ENCODE results near the gene CDKN2C. TPM values are rescaled to one million over a fixed set of nuclear protein-coding genes. Genes with fewer than 3 reads are reported as not detected.

Gene CDKN2C
- total RNA-seq, 1 experiment from 2014 or later = not detected

DNA sequence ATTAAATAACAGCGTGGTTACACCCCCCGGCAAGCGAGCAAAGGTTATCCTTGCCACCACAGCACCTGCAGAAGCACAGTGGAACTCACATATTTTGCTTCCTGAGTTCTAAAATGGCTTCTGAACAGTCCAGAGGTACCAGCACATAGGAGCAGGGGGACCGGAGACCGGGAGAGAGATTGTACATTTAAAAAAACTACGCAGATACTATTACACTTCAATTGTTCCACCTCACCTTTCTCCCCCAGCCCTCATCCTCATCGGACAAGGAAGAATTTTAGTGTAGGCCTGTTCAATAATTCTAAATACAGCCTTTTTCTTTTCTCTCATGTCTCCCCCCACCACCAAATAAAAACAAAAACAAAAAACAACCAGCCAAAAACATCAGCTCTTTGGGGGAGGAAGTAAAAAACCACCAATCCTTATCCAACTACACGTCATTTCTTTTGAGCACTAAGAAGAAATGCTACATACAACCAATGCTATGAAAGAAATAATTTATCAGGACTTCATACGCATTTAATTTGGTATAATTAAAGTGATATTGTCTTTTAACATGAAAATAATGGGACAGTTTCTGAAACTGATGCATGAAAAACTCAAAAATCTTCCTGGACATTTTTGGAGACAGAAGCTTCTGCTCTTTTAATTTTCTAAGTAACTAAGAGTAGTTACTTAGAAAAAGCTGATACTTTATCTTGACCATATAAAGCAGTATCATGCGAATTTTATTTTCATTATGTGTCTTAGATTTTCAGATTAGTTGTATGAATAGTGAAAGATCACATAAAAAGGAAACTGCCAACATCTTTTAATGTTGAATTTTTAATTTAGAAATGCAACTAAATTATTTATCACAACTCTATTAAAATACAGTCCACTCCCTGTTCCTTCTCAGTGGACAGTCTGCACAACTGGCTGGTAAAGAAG is 9.1 kb downstream of the CDKN2C start (continued):
- TF ChIP-seq USF1 (CRISPR knock-in tag; IDR thresholded peaks at IDR 0.05) = no peak

GRCh38 chr1:50979937-50980336 is 9.9 kb downstream of the CDKN2C start:
- Mint-ChIP-seq H3K27ac (no peak overlapping the region), H3K4me3 (no peak overlapping the region), H3K36me3 (no peaks in the 10 kb centered on the region), H3K9me3 (no peaks in the 10 kb centered on the region), H3K4me1 (peaks cover 20% of the 10 kb centered on the region), H3K27me3 (ENCODE audit: low read depth) (peaks cover 92% of the 10 kb centered on the region)
- ATAC-seq (no peak), DNase-seq (ENCODE audit: low spot score) (no peak)
- CTCF ChIA-PET = no interaction called here
- POLR2A ChIA-PET = no interaction called here
- TF ChIP-seq, protein P1, sequence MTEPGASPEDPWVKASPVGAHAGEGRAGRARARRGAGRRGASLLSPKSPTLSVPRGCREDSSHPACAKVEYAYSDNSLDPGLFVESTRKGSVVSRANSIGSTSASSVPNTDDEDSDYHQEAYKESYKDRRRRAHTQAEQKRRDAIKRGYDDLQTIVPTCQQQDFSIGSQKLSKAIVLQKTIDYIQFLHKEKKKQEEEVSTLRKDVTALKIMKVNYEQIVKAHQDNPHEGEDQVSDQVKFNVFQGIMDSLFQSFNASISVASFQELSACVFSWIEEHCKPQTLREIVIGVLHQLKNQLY (CRISPR knock-in tag; IDR thresholded peaks at IDR 0.05) = no peak
- TF ChIP-seq ZNF532 (CRISPR knock-in tag; IDR thresholded peaks at IDR 0.05; ENCODE audit: borderline replicate concordance) = no peak
- no peak for TF ChIP-seq FOXK1 (CRISPR knock-in tag; IDR thresholded peaks at IDR 0.05)
- no peak for TF ChIP-seq SP1 (CRISPR knock-in tag; conservative IDR thresholded peaks at IDR 0.05)
- TF ChIP-seq MYBL2 (CRISPR knock-in tag; IDR thresholded peaks at IDR 0.05) = no peak
- TF ChIP-seq STAT6 (CRISPR knock-in tag; conservative IDR thresholded peaks at IDR 0.05; ENCODE audit: low read depth) = no peak
- TF ChIP-seq FOXP1 (CRISPR knock-in tag; IDR thresholded peaks at IDR 0.05; ENCODE audit: borderline replicate concordance) = no peak
- TF ChIP-seq, protein P2, sequence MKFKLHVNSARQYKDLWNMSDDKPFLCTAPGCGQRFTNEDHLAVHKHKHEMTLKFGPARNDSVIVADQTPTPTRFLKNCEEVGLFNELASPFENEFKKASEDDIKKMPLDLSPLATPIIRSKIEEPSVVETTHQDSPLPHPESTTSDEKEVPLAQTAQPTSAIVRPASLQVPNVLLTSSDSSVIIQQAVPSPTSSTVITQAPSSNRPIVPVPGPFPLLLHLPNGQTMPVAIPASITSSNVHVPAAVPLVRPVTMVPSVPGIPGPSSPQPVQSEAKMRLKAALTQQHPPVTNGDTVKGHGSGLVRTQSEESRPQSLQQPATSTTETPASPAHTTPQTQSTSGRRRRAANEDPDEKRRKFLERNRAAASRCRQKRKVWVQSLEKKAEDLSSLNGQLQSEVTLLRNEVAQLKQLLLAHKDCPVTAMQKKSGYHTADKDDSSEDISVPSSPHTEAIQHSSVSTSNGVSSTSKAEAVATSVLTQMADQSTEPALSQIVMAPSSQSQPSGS (CRISPR knock-in tag; IDR thresholded peaks at IDR 0.05; ENCODE audit: borderline replicate concordance, low read depth) = no peak
- no peak for TF ChIP-seq ARID4B (CRISPR knock-in tag; IDR thresholded peaks at IDR 0.05; ENCODE audit: borderline replicate concordance)
- no peak for TF ChIP-seq NR3C1 (CRISPR knock-in tag; conservative IDR thresholded peaks at IDR 0.05; ENCODE audit: low read depth)
- no peak for TF ChIP-seq EMX1 (CRISPR knock-in tag; IDR thresholded peaks at IDR 0.05)
- no peak for TF ChIP-seq FOXP4 (CRISPR knock-in tag; IDR thresholded peaks at IDR 0.05)
- no peak for TF ChIP-seq ZNF263 (CRISPR knock-in tag; IDR thresholded peaks at IDR 0.05; ENCODE audit: low read depth)
- TF ChIP-seq E2F1 (CRISPR knock-in tag; IDR thresholded peaks at IDR 0.05) = no peak
